SK-N-MC (cell line): Measurements from ENCODE around the gene CAMKMT.

Experiments
- DNase-seq: peaks from one replicate; pipeline ENCODE4 v3.0.0-alpha.2; 2011; ENCODE audit warnings: low read depth, low spot score
- H3K27ac ChIP-seq: fragments of 200-600 bp; sonication (generic); 2 replicates; pipeline ENCODE4 v1.5.1; 2016; ENCODE audit warnings: mixed run types
- H3K36me3 ChIP-seq: fragments of 200-600 bp; sonication (generic); 2 replicates; pipeline ENCODE4 v1.6.1; 2017; ENCODE audit warnings: antibody characterized with exemption, low read length, mixed read lengths; ENCODE audit not compliant: insufficient read depth
- H3K4me3 ChIP-seq: fragments of 200-600 bp; sonication (generic); 2 replicates; pipeline ENCODE4 v1.5.1; 2016
- H3K9ac ChIP-seq: fragments of 200-600 bp; sonication (generic); 2 replicates; pipeline ENCODE4 v1.8.0; 2017; ENCODE audit warnings: mixed run types, mixed read lengths; ENCODE audit not compliant: insufficient read length
- H3K9me3 ChIP-seq: fragments of 200-600 bp; sonication (generic); 2 replicates; pipeline ENCODE4 v1.6.1; 2017; ENCODE audit warnings: low read depth, mild to moderate bottlenecking, antibody characterized with exemption, low read length, moderate library complexity, mixed read lengths
- EZH2 ChIP-seq: fragments of 200-600 bp; sonication (generic); IDR thresholded peaks from one replicate; pipeline ENCODE4 v1.6.1; 2017; ENCODE audit warnings: antibody characterized with exemption
- FOXP2 ChIP-seq: optimal IDR thresholded peaks from 2 replicates; pipeline ENCODE3; 2011; ENCODE audit warnings: mild to moderate bottlenecking, moderate library complexity; ENCODE audit not compliant: insufficient read depth; ENCODE audit errors: extremely low read length, control extremely low read depth
- POLR2AphosphoS5 ChIP-seq: IDR thresholded peaks from 2 replicates; pipeline ENCODE4 v1.6.1; 2012; ENCODE audit warnings: mild to moderate bottlenecking, low read depth, low read length, borderline replicate concordance

Gene CAMKMT

GRCh38 chr2:44796771-44797170, 435.0 kb downstream of the CAMKMT start:
- no peaks in the 10 kb centered on the region for H3K36me3 ChIP-seq
- no peak overlapping the region for H3K4me3 ChIP-seq
- no peak overlapping the region for H3K27ac ChIP-seq
- DNase-seq: no peak
- no peaks in the 10 kb centered on the region for H3K9me3 ChIP-seq
- no peak for TF ChIP-seq POLR2AphosphoS5
- no peak for TF ChIP-seq FOXP2
- TF ChIP-seq EZH2: no peak
- H3K9ac ChIP-seq: no peak overlapping the region

- no peak overlapping the region for H3K9ac ChIP-seq
- no peak overlapping the region for H3K27ac ChIP-seq
- H3K9me3 ChIP-seq: no peaks in the 10 kb centered on the region
- no peaks in the 10 kb centered on the region for H3K36me3 ChIP-seq
- TF ChIP-seq FOXP2: no peak
- H3K4me3 ChIP-seq: no peak overlapping the region
- no peak for DNase-seq
Observed at GRCh38 chr2:44798139-44798659, 436.5 kb downstream of the CAMKMT start.

GRCh38 chr2:44799105-44799504, 437.4 kb downstream of the CAMKMT start:
- no peak overlapping the region for H3K9ac ChIP-seq
- no peaks in the 10 kb centered on the region for H3K36me3 ChIP-seq
- TF ChIP-seq POLR2AphosphoS5 (no peak), EZH2 (no peak), FOXP2 (no peak)
- no peak for DNase-seq
- no peak overlapping the region for H3K27ac ChIP-seq
- no peak overlapping the region for H3K4me3 ChIP-seq
- no peaks in the 10 kb centered on the region for H3K9me3 ChIP-seq

- H3K9ac ChIP-seq: no peak overlapping the region
- TF ChIP-seq FOXP2 (no peak), EZH2 (no peak), POLR2AphosphoS5 (no peak)
- no peaks in the 10 kb centered on the region for H3K36me3 ChIP-seq
Observed at GRCh38 chr2:44799754-44800153, 438.0 kb downstream of the CAMKMT start.

GRCh38 chr2:44801289-44801840, 439.6 kb downstream of the CAMKMT start:
- H3K27ac ChIP-seq: no peak overlapping the region
- H3K9ac ChIP-seq: no peak overlapping the region

More at GRCh38 chr2:44799754-44800153, 438.0 kb downstream of the CAMKMT start:
- H3K4me3 ChIP-seq: no peak overlapping the region
- no peak for DNase-seq
- H3K9me3 ChIP-seq: no peaks in the 10 kb centered on the region
- no peak overlapping the region for H3K27ac ChIP-seq

GRCh38 chr2:44801841-44802776, 440.4 kb downstream of the CAMKMT start:
- Histone ChIP-seq H3K9me3 (no peaks in the 10 kb centered on the region), H3K9ac (no peak overlapping the region), H3K36me3 (no peaks in the 10 kb centered on the region), H3K4me3 (no peak overlapping the region), H3K27ac (no peak overlapping the region)
- TF ChIP-seq FOXP2 (no peak), POLR2AphosphoS5 (no peak), EZH2 (no peak)
- no peak for DNase-seq

More at GRCh38 chr2:44801289-44801840, 439.6 kb downstream of the CAMKMT start:
- Histone ChIP-seq H3K36me3 (no peaks in the 10 kb centered on the region), H3K9me3 (no peaks in the 10 kb centered on the region), H3K4me3 (no peak overlapping the region)
- TF ChIP-seq EZH2: no peak
- TF ChIP-seq POLR2AphosphoS5: no peak
- TF ChIP-seq FOXP2: no peak
- no peak for DNase-seq

- Histone ChIP-seq H3K36me3 (no peaks in the 10 kb centered on the region), H3K9ac (no peak overlapping the region), H3K27ac (no peak overlapping the region), H3K4me3 (no peak overlapping the region), H3K9me3 (no peaks in the 10 kb centered on the region)
- TF ChIP-seq POLR2AphosphoS5 (no peak), FOXP2 (no peak), EZH2 (no peak)
- DNase-seq: no peak
Observed at GRCh38 chr2:44802777-44803424, 441.2 kb downstream of the CAMKMT start.
